ENCODE results near the gene BCL11B. TPM values are rescaled to one million over a fixed set of nuclear protein-coding genes. Genes with fewer than 3 reads are reported as not detected.

BCL11B gene
- total and polyA plus RNA-seq, 2 of the 8 experiments (the other 6 are each of a cell fraction or from before 2014, with no cell fraction given): 0.63 to 5.9 TPM

- TF ChIP-seq NANOG (IDR thresholded peaks at IDR 0.05; ENCODE audit: insufficient read depth, low read depth, low read length, poor library complexity, severe bottlenecking): no peak
Measured at GRCh38 chr14:99174770-99175319, 97.2 kb downstream of the BCL11B start (continued).

Measured in H1 (cell line).